ENCODE results near the gene ETFBKMT. TPM values are rescaled to one million over a fixed set of nuclear protein-coding genes. Genes with fewer than 3 reads are reported as not detected.

The ETFBKMT gene
- 1 to 10 TPM; 2.4 to 4.0 (median 2.7) TPM for total RNA-seq

- H3K27me3 ChIP-seq = no peaks in the 10 kb centered on the region
- H3K36me3 ChIP-seq = peaks cover 18% of the 10 kb centered on the region
- H3K4me1 ChIP-seq = peaks cover 15% of the 10 kb centered on the region
- 2% methylated on average over 47 of the region's 47 CpGs for WGBS
- no peaks in the 10 kb centered on the region for H3K9me3 ChIP-seq
- DNase-seq (ENCODE audit: low spot score in 2 of 2) = peak; percentile 92 to 93
- H3K27ac ChIP-seq = peak within 1 kb of the TSS; percentile 91
- H3K4me3 ChIP-seq = peak within 1 kb of the TSS; percentile 70
- TF ChIP-seq CTCF (IDR thresholded peaks at IDR 0.05) = peak; percentile 24 to 51
- TF ChIP-seq EP300 (IDR thresholded peaks at IDR 0.05) = no peak
- peak in 1 of 3 donors; percentile 22 for TF ChIP-seq POLR2AphosphoS5 (IDR thresholded peaks at IDR 0.05)
- peak in 1 of 2 donors; percentile 30 for TF ChIP-seq POLR2A (IDR thresholded peaks at IDR 0.05)
Measured at GRCh38 chr12:31659087-31659942, at the start of gene ETFBKMT. Gene ETFBKMT (plus strand): TSS chr12:31659688. CDS start chr12:31661954, 2,266 bp downstream.

- H3K36me3 ChIP-seq = no peaks in the 10 kb centered on the region
- WGBS = 81% methylated on average over 2 of the region's 2 CpGs
- DNase-seq (ENCODE audit: low spot score in 2 of 2) = no peak
- no peak overlapping the region for H3K27ac ChIP-seq
- no peak overlapping the region for H3K4me3 ChIP-seq
- no peaks in the 10 kb centered on the region for H3K4me1 ChIP-seq
- TF ChIP-seq POLR2A (IDR thresholded peaks at IDR 0.05) = no peak
- no peak for TF ChIP-seq EP300 (IDR thresholded peaks at IDR 0.05)
- TF ChIP-seq CTCF (IDR thresholded peaks at IDR 0.05) = no peak
- TF ChIP-seq POLR2AphosphoS5 (IDR thresholded peaks at IDR 0.05) = no peak
- H3K27me3 ChIP-seq = no peaks in the 10 kb centered on the region
- peaks cover 8% of the 10 kb centered on the region for H3K9me3 ChIP-seq
Measured at GRCh38 chr12:31612819-31613218, 46.7 kb upstream of the ETFBKMT start.

GRCh38 chr12:31618228-31619025, 41.1 kb upstream of the ETFBKMT start:
- WGBS = 72% methylated on average over 3 of the region's 3 CpGs
- Histone ChIP-seq H3K4me3 (no peak overlapping the region), H3K9me3 (no peaks in the 10 kb centered on the region), H3K27ac (no peak overlapping the region), H3K36me3 (no peaks in the 10 kb centered on the region), H3K27me3 (no peaks in the 10 kb centered on the region), H3K4me1 (no peaks in the 10 kb centered on the region)
- TF ChIP-seq CTCF (IDR thresholded peaks at IDR 0.05) (no peak), POLR2A (IDR thresholded peaks at IDR 0.05) (no peak), EP300 (IDR thresholded peaks at IDR 0.05) (no peak), POLR2AphosphoS5 (IDR thresholded peaks at IDR 0.05) (no peak)
- no peak for DNase-seq (ENCODE audit: low spot score in 2 of 2)

- TF ChIP-seq CTCF (IDR thresholded peaks at IDR 0.05) (no peak), POLR2A (IDR thresholded peaks at IDR 0.05) (no peak), POLR2AphosphoS5 (IDR thresholded peaks at IDR 0.05) (no peak), EP300 (IDR thresholded peaks at IDR 0.05) (no peak)
Measured at GRCh38 chr12:31620311-31620710, 39.2 kb upstream of the ETFBKMT start.

DNA sequence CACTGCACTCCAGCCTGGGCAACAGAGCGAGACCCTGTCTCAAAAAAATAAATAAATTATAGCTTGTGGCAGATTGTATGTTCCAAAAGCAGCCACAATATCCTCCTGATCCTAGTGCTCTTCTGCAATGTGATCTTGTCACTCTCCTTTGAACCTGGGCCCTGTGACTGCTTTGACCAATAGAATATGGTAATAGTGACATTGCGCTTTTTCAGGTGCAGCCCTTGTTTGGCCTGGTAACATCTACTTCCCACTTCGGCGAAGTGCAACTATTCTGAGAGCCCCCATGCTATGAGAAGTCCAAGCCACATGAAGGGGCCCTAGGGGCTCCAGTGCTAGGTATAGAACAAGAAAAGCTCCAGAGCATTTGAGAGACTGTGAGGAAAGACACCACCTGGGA, 37.5 kb upstream of the ETFBKMT start:
- Histone ChIP-seq H3K4me1 (no peaks in the 10 kb centered on the region), H3K27me3 (no peaks in the 10 kb centered on the region), H3K9me3 (no peaks in the 10 kb centered on the region), H3K27ac (no peak overlapping the region), H3K36me3 (no peaks in the 10 kb centered on the region), H3K4me3 (no peak overlapping the region)
- DNase-seq (ENCODE audit: low spot score in 2 of 2) = no peak
- 96% methylated on average over 4 of the region's 4 CpGs for WGBS
- TF ChIP-seq POLR2A (IDR thresholded peaks at IDR 0.05) (no peak), EP300 (IDR thresholded peaks at IDR 0.05) (no peak), CTCF (IDR thresholded peaks at IDR 0.05) (no peak), POLR2AphosphoS5 (IDR thresholded peaks at IDR 0.05) (no peak)

More at GRCh38 chr12:31620311-31620710, 39.2 kb upstream of the ETFBKMT start:
- WGBS = 96% methylated on average over 2 of the region's 2 CpGs
- Histone ChIP-seq H3K36me3 (no peaks in the 10 kb centered on the region), H3K4me1 (no peaks in the 10 kb centered on the region), H3K9me3 (no peaks in the 10 kb centered on the region), H3K27ac (no peak overlapping the region), H3K27me3 (no peaks in the 10 kb centered on the region), H3K4me3 (no peak overlapping the region)
- no peak for DNase-seq (ENCODE audit: low spot score in 2 of 2)
